GM12878 (cell line): ENCODE measurements around the gene RBM19. TPM values are rescaled to one million over a fixed set of nuclear protein-coding genes. Genes with fewer than 3 reads are reported as not detected.

ENCODE experiments used
- ATAC-seq: fragments of 200-7000 bp; cut with Tn5 transposase; 3 replicates; pipeline ENCODE4 v1.9.1; 2020; ENCODE audit warnings: mild to moderate bottlenecking, moderate library complexity
- BruUV-seq: library from RNA; stranded (reverse); fragments of 400-500 nt; replicated peaks from 2 replicates; lab custom pipeline; 2021; lab: Mats Ljungman, UMichigan
- CTCF ChIA-PET: fragments of 300-600 bp; sonication (Branson Sonifier 250); formaldehyde crosslinking; extraction: SDS; loops from one replicate; lab custom pipeline; 2021; ENCODE audit warnings: inconsistent platforms; lab: Yijun Ruan, JAX
- POLR2A ChIA-PET: fragments of 350-600 bp; formaldehyde crosslinking; extraction: SDS; loops from one replicate; lab custom pipeline; 2021; ENCODE audit warnings: inconsistent platforms; lab: Charles Lee
- RAD21 ChIA-PET: fragments of 300-600 bp; sonication (Branson Sonifier 250); formaldehyde crosslinking; loops from one replicate; lab custom pipeline; 2023; ENCODE audit warnings: antibody characterized with exemption; ENCODE audit not compliant: unreplicated experiment; lab: Charles Lee
- SMC1A ChIA-PET: fragments of 300-600 bp; sonication (Branson Sonifier 250); formaldehyde crosslinking; loops from one replicate; lab custom pipeline; 2023; ENCODE audit not compliant: unreplicated experiment, uncharacterized antibody; lab: Charles Lee
- DNase-seq: peaks from one replicate; pipeline ENCODE4 v3.0.0-alpha.2; 2011; ENCODE audit warnings: low read depth, low spot score
- FAIRE-seq: peaks from 3 replicates; lab custom pipeline; 2011; peaks lifted over from hg19 to GRCh38; lab: Jason Lieb, UNC
- H2AFZ ChIP-seq: 2 replicates; pipeline ENCODE4 v1.6.0; 2011; ENCODE audit warnings: low read depth, low read length, control low read depth; ENCODE audit not compliant: control insufficient read depth
- H3K27ac ChIP-seq: 2 replicates; pipeline ENCODE4 v1.5.1; 2011; ENCODE audit warnings: control low read depth; ENCODE audit not compliant: control insufficient read depth, insufficient read depth
- H3K27me3 ChIP-seq, 2 experiments: replicated peaks in 1 of 2; 2 replicates each; pipeline versions ENCODE4 v1.6.0 to v1.6.1; 2011; ENCODE audit warnings: low read length in 1 of 2; ENCODE audit not compliant: control insufficient read depth in 2 of 2, insufficient read depth in 2 of 2
- H3K36me3 ChIP-seq, 2 experiments: 2 replicates each; pipeline ENCODE4 v1.5.1; 2011; ENCODE audit warnings: low read length in 1 of 2; ENCODE audit not compliant: control insufficient read depth in 2 of 2, insufficient read depth in 2 of 2
- H3K4me1 ChIP-seq: 2 replicates; pipeline ENCODE4 v1.6.1; 2011; ENCODE audit warnings: mild to moderate bottlenecking, low read length, moderate library complexity, mixed read lengths; ENCODE audit not compliant: control insufficient read depth, insufficient read depth
- H3K4me2 ChIP-seq: 2 replicates; pipeline ENCODE4 v1.6.0; 2011; ENCODE audit warnings: control low read depth; ENCODE audit not compliant: control insufficient read depth, insufficient read depth
- H3K4me3 ChIP-seq: fragments of 200-600 bp; sonication (generic); 2 replicates; pipeline ENCODE4 v1.5.1; 2016
- H3K79me2 ChIP-seq: 2 replicates; pipeline ENCODE4 v1.6.0; 2011; ENCODE audit warnings: low read length; ENCODE audit not compliant: control insufficient read depth, insufficient read depth
- H3K9ac ChIP-seq: 2 replicates; pipeline ENCODE4 v1.8.0; 2011; ENCODE audit warnings: low read length, control low read depth, mixed read lengths; ENCODE audit not compliant: control insufficient read depth, insufficient read depth
- H3K9me3 ChIP-seq: replicated peaks from 3 replicates; pipeline ENCODE4 v1.5.1; 2011; ENCODE audit warnings: mild to moderate bottlenecking, low read length; ENCODE audit not compliant: control insufficient read depth, insufficient read depth
- H4K20me1 ChIP-seq: 2 replicates; pipeline ENCODE4 v1.6.0; 2011; ENCODE audit not compliant: control insufficient read depth, insufficient read depth
- HSF1 ChIP-seq: fragments of 150-350 bp; IDR thresholded peaks from 2 replicates; pipeline ENCODE4 v1.6.1; 2014; ENCODE audit warnings: mild to moderate bottlenecking, low read depth, low read length
- IKZF1 ChIP-seq: fragments of 450-650 bp; conservative IDR thresholded peaks from 2 replicates; pipeline ENCODE4 v1.6.1; 2017; ENCODE audit warnings: antibody characterized with exemption, mild to moderate bottlenecking
- KAT2A ChIP-seq: conservative IDR thresholded peaks from 2 replicates; pipeline ENCODE4 v1.6.1; 2011; ENCODE audit warnings: low read depth, low read length; ENCODE audit not compliant: control insufficient read depth
- KLF5 ChIP-seq: fragments of 450-650 bp; IDR thresholded peaks from 2 replicates; pipeline ENCODE4 v1.6.1; 2014; ENCODE audit warnings: mild to moderate bottlenecking; ENCODE audit not compliant: partially characterized antibody
- MLLT1 ChIP-seq: fragments of 450-650 bp; IDR thresholded peaks from 2 replicates; pipeline ENCODE4 v1.6.1; 2016; ENCODE audit warnings: mild to moderate bottlenecking
- MXI1 ChIP-seq: fragments of 150-350 bp; IDR thresholded peaks from 2 replicates; pipeline ENCODE4 v1.6.1; 2011; ENCODE audit warnings: low read depth, mild to moderate bottlenecking, inconsistent platforms, low read length, improper control_type of control experiment
- NBN ChIP-seq: fragments of 450-650 bp; IDR thresholded peaks from 2 replicates; pipeline ENCODE4 v1.6.1; 2016
- STAT1 ChIP-seq: fragments of 450-650 bp; conservative IDR thresholded peaks from 2 replicates; pipeline ENCODE4 v1.6.1; 2014; ENCODE audit warnings: antibody characterized with exemption, mild to moderate bottlenecking
- ZBTB11 ChIP-seq: fragments of 450-650 bp; formaldehyde crosslinking; IDR thresholded peaks from 2 replicates; pipeline ENCODE4 v1.5.0; 2022; ENCODE audit warnings: mild to moderate bottlenecking, missing genetic modification characterization
- WGBS: methylation state at CpG from one replicate; pipeline ENCODE4 v1.1.6; 2016; ENCODE audit warnings: low lambda C conversion rate; ENCODE audit not compliant: insufficient replicate concordance, insufficient coverage; ENCODE audit errors: missing lambda C conversion rate; 5-methylcytosine and 5-hydroxymethylcytosine counted together
- in situ Hi-C: fragments of 300-500 bp; cut with MboI; formaldehyde crosslinking; loops from 9 replicates; pipeline ENCODE4 v1.14.3; 2018; ENCODE audit warnings: mixed read lengths
- intact Hi-C: fragments of 100-400 bp; cut with micrococcal nuclease; formaldehyde crosslinking; loops from one replicate; pipeline ENCODE4 v1.14.2; 2022; ENCODE audit not compliant: unreplicated experiment
- polyA plus RNA-seq, 11 experiments: library from polyadenylated mRNA; depleted of rRNA in 4 of 11; unstranded in 6 of 11; stranded (reverse) in 5 of 11; fragments of >200 nt; fragmentation: Nextera tagmentation in 4 of 11; fragmentation: Illumina TruSeq in 1 of 11; extraction: Ambion mirVana in 4 of 11; extraction: Trizol in 1 of 11; gene quantifications; 1 replicate in 1 of 11; 2 replicates in 10 of 11; pipeline versions ENCODE4 v1.2.1 to v1.2.3, GENCODE V29; 2011 to 2016; ENCODE audit warnings: inconsistent platforms in 2 of 11, missing spikeins in 2 of 11, low read depth in 1 of 11
- total RNA-seq, 4 experiments: library from RNA; depleted of rRNA in 3 of 4; stranded (reverse); fragments of >200 nt in 3 of 4; fragmentation: Illumina TruSeq in 1 of 4; extraction: Trizol in 1 of 4; gene quantifications; 2 replicates each; pipeline versions ENCODE4 v1.2.1 to v1.2.3, GENCODE V29; 2013 to 2021

RBM19 gene
- total and polyA plus RNA-seq, 10 of the 15 experiments (the other 5 are each of a cell fraction or from before 2014, with no cell fraction given) = 4.2 to 42.9 (median 28.4) TPM

- WGBS = 98% methylated on average over 2 of the region's 2 CpGs
- no peak overlapping the region for H3K4me2 ChIP-seq
- H3K4me1 ChIP-seq = no peaks in the 10 kb centered on the region
- H3K79me2 ChIP-seq = no peaks in the 10 kb centered on the region
- no peaks in the 10 kb centered on the region for H3K27me3 ChIP-seq
- DNase-seq (no peak), ATAC-seq (no peak), FAIRE-seq (no peak)
- no peak overlapping the region for H3K9ac ChIP-seq
- in situ Hi-C loops (no loop called here), intact Hi-C loops (no loop called here)
- ChIA-PET SMC1A (no interaction called here), POLR2A (no interaction called here), RAD21 (no interaction called here), CTCF (no interaction called here)
- H2AFZ ChIP-seq = no peak overlapping the region
- no peak for TF ChIP-seq KLF5
- TF ChIP-seq IKZF1 = no peak
- no peak for TF ChIP-seq HSF1
- no peak for TF ChIP-seq NBN
- no peak for TF ChIP-seq STAT1
- no peak for TF ChIP-seq MXI1
- no peak for TF ChIP-seq ZBTB11 (CRISPR knock-in tag)
- TF ChIP-seq KAT2A = no peak
- no peak for TF ChIP-seq MLLT1
- no peaks in the 10 kb centered on the region for H4K20me1 ChIP-seq
- no peaks in the 10 kb centered on the region for H3K9me3 ChIP-seq
- no peak overlapping the region for H3K27ac ChIP-seq
- no peak overlapping the region for H3K4me3 ChIP-seq
- peaks cover 0 to 4% of the 10 kb centered on the region in 2 experiments for H3K36me3 ChIP-seq
- BruUV-seq = no TSS peak
Measured at GRCh38 chr12:113900716-113901115, 65.4 kb downstream of the RBM19 start.
